Cardiac fibroblast (primary cell): ENCODE data around the gene ADAM12.
"Not testable (repeated sequence)": the region's sequence is repeated elsewhere in the genome, so short reads cannot be mapped to it uniquely, and the experiment has no call there.

Experiments
- DNase-seq, 2 donors: peaks; one replicate each; pipeline versions ENCODE4 v3.0.0 to v3.0.0-alpha.2; 2010; ENCODE audit warnings: low read depth in 2 of 2
- H3K4me3 ChIP-seq, 2 donors: replicated peaks in 1 of 2; 1 replicate in 1 of 2; 2 replicates in 1 of 2; pipeline ENCODE4 v1.5.1; 2011; ENCODE audit warnings: low read depth in 2 of 2, low read length in 2 of 2, mild to moderate bottlenecking in 2 of 2, moderate library complexity in 1 of 2
- CTCF ChIP-seq: IDR thresholded peaks from one replicate; pipeline ENCODE4 v1.5.1; 2011; ENCODE audit warnings: low read depth, mild to moderate bottlenecking, low read length, inconsistent platforms

ADAM12 gene

DNA sequence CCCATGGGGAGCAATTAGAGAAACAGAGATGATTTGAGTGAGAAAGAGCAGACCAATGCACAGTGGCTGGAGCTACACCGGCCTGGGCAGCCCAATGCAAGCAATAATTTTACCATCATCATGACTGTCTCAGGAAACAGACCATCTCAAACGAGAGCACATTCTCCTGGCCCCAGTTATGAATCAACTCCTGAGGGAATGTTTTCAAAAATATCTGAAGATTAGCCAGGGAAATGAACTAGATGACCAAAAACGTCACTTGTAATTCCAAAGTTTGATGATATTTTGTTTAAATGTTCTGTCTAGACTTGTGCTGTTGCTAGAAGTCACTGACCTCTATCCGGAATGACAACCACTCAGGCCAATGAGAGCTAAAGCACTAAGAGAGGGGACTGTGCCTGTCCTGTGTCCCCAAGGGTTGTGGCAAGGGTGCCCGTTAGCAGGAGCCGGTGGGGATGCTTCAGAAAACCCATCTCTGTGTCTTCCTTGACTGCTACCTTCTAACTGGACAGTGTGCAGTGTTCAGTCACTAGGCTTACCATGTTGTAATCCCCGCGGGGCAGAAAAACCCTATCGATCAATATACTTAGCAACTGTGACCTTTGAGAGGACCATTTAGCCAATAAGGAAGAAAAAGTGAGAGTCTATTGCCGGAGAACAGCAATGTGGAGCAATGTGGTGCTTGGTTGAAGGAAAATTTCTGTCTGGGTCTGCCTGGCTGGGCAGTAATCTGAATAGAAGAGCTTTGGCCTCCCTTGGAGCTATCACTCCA lies 202.4 kb downstream of the ADAM12 start:
- DNase-seq = peak in 1 of 2 donors; percentile 58
- no peak overlapping the region for H3K4me3 ChIP-seq
- TF ChIP-seq CTCF = no peak

GRCh38 chr10:126181626-126182025 lies 206.7 kb downstream of the ADAM12 start:
- DNase-seq = no peak
- no peak overlapping the region for H3K4me3 ChIP-seq
- TF ChIP-seq CTCF = no peak

- TF ChIP-seq CTCF = no peak
- no peak for DNase-seq
- no peak overlapping the region for H3K4me3 ChIP-seq
These were observed 208.6 kb downstream of the ADAM12 start for GRCh38 chr10:126179637-126180036.

DNA sequence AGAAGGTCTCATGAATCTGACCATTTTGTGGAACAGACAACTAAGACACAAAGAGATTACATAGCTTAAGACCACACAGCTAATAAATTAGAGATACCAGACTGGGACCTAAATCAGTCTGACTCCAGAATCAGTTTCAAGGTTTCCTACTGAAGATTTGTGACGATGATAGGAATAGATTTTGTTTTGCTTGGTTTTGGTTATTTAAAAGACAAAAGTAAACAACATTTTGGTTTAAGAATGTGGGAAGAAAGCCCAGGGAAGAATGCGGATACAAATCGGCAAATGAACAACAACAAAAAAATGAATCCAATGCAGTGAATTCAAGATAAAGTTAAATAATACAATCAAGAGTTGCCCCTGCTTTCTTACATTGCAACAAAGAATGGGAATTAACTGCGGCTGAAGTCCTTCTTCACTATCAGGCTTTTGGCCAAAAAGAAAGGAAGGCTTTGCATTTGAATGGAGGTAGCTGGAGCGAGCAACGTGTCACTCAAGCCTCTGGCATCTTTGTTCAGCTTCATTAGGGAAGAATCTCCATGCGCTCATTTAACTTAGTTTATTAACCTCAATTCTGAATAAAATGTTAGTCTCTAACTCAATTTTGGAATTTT lies 210.8 kb downstream of the ADAM12 start:
- no peak for TF ChIP-seq CTCF
- DNase-seq = no peak
- H3K4me3 ChIP-seq = no peak overlapping the region

GRCh38 chr10:126175641-126176262 lies 212.5 kb downstream of the ADAM12 start:
- no peak for DNase-seq
- no peak for TF ChIP-seq CTCF
- H3K4me3 ChIP-seq = no peak overlapping the region

GRCh38 chr10:126172755-126173154 lies 215.5 kb downstream of the ADAM12 start:
- not testable (repeated sequence) for H3K4me3 ChIP-seq, DNase-seq

GRCh38 chr10:126171555-126171954 lies 216.7 kb downstream of the ADAM12 start:
- DNase-seq = peak; percentile 80 to 88
- H3K4me3 ChIP-seq = peak overlapping the region in 1 of 2 donors; percentile 30
- no peak for TF ChIP-seq CTCF
